Right lobe of liver (tissue), 4 donors: ENCODE measurements around the gene POC1B.

Experiments used
- CTCF ChIP-seq, 4 donors: fragments of 200-600 bp in 3 of 4; fragments of 450-650 bp in 1 of 4; IDR thresholded peaks; one replicate each; pipeline versions ENCODE4 v1.5.1 to v1.8.0; 2016 to 2022; ENCODE audit warnings: antibody characterized with exemption in 4 of 4, mild to moderate bottlenecking in 2 of 4
- POLR2A ChIP-seq: fragments of 450-650 bp; IDR thresholded peaks from one replicate; pipeline ENCODE4 v1.6.1; 2017; ENCODE audit warnings: antibody characterized with exemption, mild to moderate bottlenecking
- donor health status: DM: no; HTN: no; CAD: no.
- donor health status: DM: no; HTN: no; CAD: no.
- donor health status: DM: no; HTN: yes; CAD: no.

GRCh38 chr12:89513544-89513943 is 12.3 kb downstream of the POC1B start:
- TF ChIP-seq CTCF (IDR thresholded peaks at IDR 0.05) (no peak), POLR2A (no peak)
